ENCODE results near the gene TMEM273. TPM values are rescaled to one million over a fixed set of nuclear protein-coding genes. Genes with fewer than 3 reads are reported as not detected.

Gene TMEM273
- polyA plus RNA-seq, 1 donor (not counting 4 experiments of a cell fraction or from before 2014, with no cell fraction given) = not detected

DNA sequence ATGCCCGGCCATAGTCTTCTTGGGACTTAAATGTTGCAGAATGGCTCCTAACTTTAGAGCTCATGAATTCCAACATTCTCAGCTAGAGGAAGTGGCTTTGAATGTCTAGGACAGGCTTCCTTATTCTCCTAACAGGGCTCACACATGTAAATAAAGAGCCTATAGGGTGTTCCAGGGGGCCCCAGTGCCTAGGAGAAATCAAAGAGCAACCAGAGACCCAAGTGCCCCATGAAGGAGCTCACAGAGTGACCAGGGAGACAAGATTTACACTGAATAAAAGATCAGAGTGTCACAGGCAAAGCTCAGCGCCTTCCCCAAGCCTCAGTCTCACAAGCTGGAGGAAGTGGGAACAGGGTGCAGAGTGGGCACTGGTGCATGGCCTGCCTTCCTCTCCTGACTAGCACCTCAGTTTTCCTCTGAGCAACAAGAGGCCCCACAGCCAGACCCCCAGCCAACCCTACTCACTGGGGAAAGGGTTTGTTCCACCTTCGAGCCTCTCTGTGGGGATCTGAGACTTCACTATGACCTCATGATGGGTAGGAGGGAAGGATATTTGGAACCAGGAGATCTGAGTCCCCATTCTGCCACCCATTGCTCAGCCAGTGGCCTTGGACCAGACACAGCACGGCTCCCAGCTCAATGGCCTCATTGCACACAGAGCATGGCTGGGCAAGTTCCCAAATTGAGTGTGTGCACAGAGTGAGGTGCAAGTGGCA is 16.0 kb downstream of the TMEM273 start:
- Histone ChIP-seq H3K27ac (ENCODE audit: control insufficient read depth, insufficient read depth, low read length) (no peak overlapping the region), H3K9ac (ENCODE audit: control insufficient read depth, extremely low read depth, insufficient read depth, low read length) (no peak overlapping the region), H3K9me1 (ENCODE audit: control insufficient read depth, extremely low read depth, insufficient read depth, low read length) (no peaks in the 10 kb centered on the region), H3K36me3 (ENCODE audit: control insufficient read depth in 2 of 2, extremely low read depth in 1 of 2, insufficient read depth in 2 of 2, low read length in 2 of 2) (no peaks in the 10 kb centered on the region), H3K79me2 (ENCODE audit: control insufficient read depth, insufficient read depth, low read length) (no peaks in the 10 kb centered on the region), H3K4me3 (ENCODE audit: control insufficient read depth in 2 of 3, extremely low read depth in 1 of 3, insufficient read depth in 2 of 3, low read depth in 1 of 3, low read length in 3 of 3) (no peak overlapping the region), H2AFZ (ENCODE audit: control insufficient read depth, low read length) (no peak overlapping the region), H4K20me1 (ENCODE audit: control insufficient read depth, extremely low read depth, insufficient read depth, low read length) (no peaks in the 10 kb centered on the region), H3K4me2 (ENCODE audit: control insufficient read depth, extremely low read depth, insufficient read depth, low read depth, low read length) (no peak overlapping the region), H3K4me1 (ENCODE audit: control insufficient read depth, extremely low read depth, insufficient read depth, low read length) (peaks cover under 1% of the 10 kb centered on the region), H3K9me3 (ENCODE audit: control insufficient read depth, low read depth, low read length) (no peaks in the 10 kb centered on the region), H3K27me3 (ENCODE audit: control insufficient read depth, extremely low read depth, insufficient read depth, low read length) (no peaks in the 10 kb centered on the region)
- FAIRE-seq (no peak), DNase-seq (ENCODE audit: low read depth, low spot score) (no peak)
- dilution Hi-C loops (cut with MboI; ENCODE audit: extremely low pct_ligation_motif_present, low sequenced_read_pairs) = no loop called here
- no peak for TF ChIP-seq EZH2 (IDR thresholded peaks at IDR 0.05; ENCODE audit: low read length)
- TF ChIP-seq, protein P1, sequence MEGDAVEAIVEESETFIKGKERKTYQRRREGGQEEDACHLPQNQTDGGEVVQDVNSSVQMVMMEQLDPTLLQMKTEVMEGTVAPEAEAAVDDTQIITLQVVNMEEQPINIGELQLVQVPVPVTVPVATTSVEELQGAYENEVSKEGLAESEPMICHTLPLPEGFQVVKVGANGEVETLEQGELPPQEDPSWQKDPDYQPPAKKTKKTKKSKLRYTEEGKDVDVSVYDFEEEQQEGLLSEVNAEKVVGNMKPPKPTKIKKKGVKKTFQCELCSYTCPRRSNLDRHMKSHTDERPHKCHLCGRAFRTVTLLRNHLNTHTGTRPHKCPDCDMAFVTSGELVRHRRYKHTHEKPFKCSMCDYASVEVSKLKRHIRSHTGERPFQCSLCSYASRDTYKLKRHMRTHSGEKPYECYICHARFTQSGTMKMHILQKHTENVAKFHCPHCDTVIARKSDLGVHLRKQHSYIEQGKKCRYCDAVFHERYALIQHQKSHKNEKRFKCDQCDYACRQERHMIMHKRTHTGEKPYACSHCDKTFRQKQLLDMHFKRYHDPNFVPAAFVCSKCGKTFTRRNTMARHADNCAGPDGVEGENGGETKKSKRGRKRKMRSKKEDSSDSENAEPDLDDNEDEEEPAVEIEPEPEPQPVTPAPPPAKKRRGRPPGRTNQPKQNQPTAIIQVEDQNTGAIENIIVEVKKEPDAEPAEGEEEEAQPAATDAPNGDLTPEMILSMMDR (optimal IDR thresholded peaks at IDR 0.05 in 1 of 3, IDR thresholded peaks at IDR 0.05 in 1 of 3, conservative IDR thresholded peaks at IDR 0.05 in 1 of 3; ENCODE audit: extremely low read depth in 1 of 3, insufficient read depth in 2 of 3, low read length in 3 of 3) = no peak

DNA sequence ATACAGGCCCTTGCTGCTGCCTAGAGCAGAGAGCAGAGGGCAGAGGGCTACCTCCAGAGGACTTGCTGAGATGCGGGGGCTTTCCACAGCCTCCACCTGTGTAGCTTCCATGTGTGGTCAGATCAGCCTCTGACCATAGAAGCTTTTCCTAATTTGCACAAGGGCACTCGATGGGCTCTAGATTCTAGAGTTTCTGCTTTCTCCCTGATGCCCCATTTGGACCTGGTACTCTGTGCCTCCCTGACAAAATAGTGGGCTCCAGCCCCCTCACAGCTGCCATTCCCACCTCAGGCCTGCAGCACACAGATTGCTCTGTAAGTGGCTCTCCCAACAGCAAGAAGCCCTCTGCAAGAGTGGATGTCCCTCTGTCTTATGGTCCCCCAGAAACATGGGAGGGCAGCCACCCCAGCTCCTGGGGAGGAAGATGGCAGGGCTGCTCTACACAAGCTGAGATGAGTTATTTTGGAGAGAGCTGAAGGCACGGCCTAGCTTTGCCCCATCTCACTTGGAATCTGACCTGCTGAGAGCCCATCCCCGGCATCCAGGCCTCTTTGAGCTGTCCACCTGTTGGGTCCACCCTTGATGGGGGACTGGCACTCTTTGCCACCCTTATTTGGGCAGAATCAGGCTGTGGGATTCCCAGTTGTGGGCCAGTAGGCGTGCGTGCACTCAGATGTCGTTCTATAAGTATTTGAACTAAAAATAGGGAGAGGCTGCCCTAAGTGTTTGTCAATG is 16.7 kb downstream of the TMEM273 start:
- TF ChIP-seq, protein P1 (optimal IDR thresholded peaks at IDR 0.05 in 1 of 3, IDR thresholded peaks at IDR 0.05 in 1 of 3, conservative IDR thresholded peaks at IDR 0.05 in 1 of 3; ENCODE audit: extremely low read depth in 1 of 3, insufficient read depth in 2 of 3, low read length in 3 of 3) = no peak
- no peak for TF ChIP-seq EZH2 (IDR thresholded peaks at IDR 0.05; ENCODE audit: low read length)
- Histone ChIP-seq H3K9me1 (ENCODE audit: control insufficient read depth, extremely low read depth, insufficient read depth, low read length) (no peaks in the 10 kb centered on the region), H3K9me3 (ENCODE audit: control insufficient read depth, low read depth, low read length) (no peaks in the 10 kb centered on the region), H3K36me3 (ENCODE audit: control insufficient read depth in 2 of 2, extremely low read depth in 1 of 2, insufficient read depth in 2 of 2, low read length in 2 of 2) (no peaks in the 10 kb centered on the region), H3K27ac (ENCODE audit: control insufficient read depth, insufficient read depth, low read length) (no peak overlapping the region), H3K4me3 (ENCODE audit: control insufficient read depth in 2 of 3, extremely low read depth in 1 of 3, insufficient read depth in 2 of 3, low read depth in 1 of 3, low read length in 3 of 3) (no peak overlapping the region), H3K27me3 (ENCODE audit: control insufficient read depth, extremely low read depth, insufficient read depth, low read length) (no peaks in the 10 kb centered on the region), H3K9ac (ENCODE audit: control insufficient read depth, extremely low read depth, insufficient read depth, low read length) (no peak overlapping the region), H3K4me2 (ENCODE audit: control insufficient read depth, extremely low read depth, insufficient read depth, low read depth, low read length) (no peak overlapping the region), H2AFZ (ENCODE audit: control insufficient read depth, low read length) (no peak overlapping the region), H4K20me1 (ENCODE audit: control insufficient read depth, extremely low read depth, insufficient read depth, low read length) (no peaks in the 10 kb centered on the region), H3K4me1 (ENCODE audit: control insufficient read depth, extremely low read depth, insufficient read depth, low read length) (no peaks in the 10 kb centered on the region), H3K79me2 (ENCODE audit: control insufficient read depth, insufficient read depth, low read length) (no peaks in the 10 kb centered on the region)
- FAIRE-seq (no peak), DNase-seq (ENCODE audit: low read depth, low spot score) (no peak)
- dilution Hi-C loops (cut with MboI; ENCODE audit: extremely low pct_ligation_motif_present, low sequenced_read_pairs) = no loop called here

Measured in keratinocyte (primary cell).